SK-N-SH (cell line): ENCODE measurements around the gene METTL1. TPM values are rescaled to one million over a fixed set of nuclear protein-coding genes. Genes with fewer than 3 reads are reported as not detected.

Source experiments
- CTCF ChIA-PET: fragments of 300-600, 350-600 bp; formaldehyde crosslinking; extraction: SDS; loops from one replicate; lab custom pipeline; 2021; lab: Yijun Ruan, JAX
- POLR2A ChIA-PET: fragments of 350-600 bp; sonication (Branson Sonifier 250); formaldehyde crosslinking; extraction: SDS; loops from one replicate; lab custom pipeline; 2020; ENCODE audit warnings: antibody characterized with exemption, inconsistent platforms; lab: Yijun Ruan, JAX
- DNase-seq: peaks from one replicate; pipeline ENCODE4 v3.0.0; 2012
- H2AFZ ChIP-seq: fragments of 200-600 bp; sonication (generic); 2 replicates; pipeline ENCODE4 v1.8.1; 2016; ENCODE audit warnings: antibody characterized with exemption, mild to moderate bottlenecking, low read depth
- H3F3A ChIP-seq: fragments of 200-600 bp; sonication (generic); replicated peaks from 2 replicates; pipeline ENCODE3; 2016; ENCODE audit warnings: antibody characterized with exemption, mild to moderate bottlenecking; ENCODE audit not compliant: insufficient read depth
- H3K27ac ChIP-seq, 2 experiments: fragments of 200-500 bp in 1 of 2; fragments of 200-600 bp in 1 of 2; sonication (Bioruptor generic) in 1 of 2; sonication (generic), shearing (Covaris generic) in 1 of 2; 2 replicates each; pipeline versions ENCODE4 v1.5.1 to v1.6.1; 2014 to 2016; ENCODE audit warnings: low read depth in 2 of 2, inconsistent platforms in 1 of 2, low read length in 1 of 2, mild to moderate bottlenecking in 1 of 2, mixed read lengths in 1 of 2
- H3K27me3 ChIP-seq: fragments of 200-600 bp; sonication (generic), shearing (Covaris generic); 2 replicates; pipeline ENCODE4 v1.6.1; 2016; ENCODE audit warnings: mixed run types; ENCODE audit not compliant: insufficient read depth
- H3K36me3 ChIP-seq, 2 experiments: fragments of 200-500 bp in 1 of 2; fragments of 200-600 bp in 1 of 2; sonication (Bioruptor generic) in 1 of 2; sonication (generic) in 1 of 2; replicated peaks in 1 of 2; 2 replicates each; pipeline versions ENCODE3 to v1.5.1; 2014 to 2016; ENCODE audit warnings: low read length in 1 of 2, mild to moderate bottlenecking in 1 of 2; ENCODE audit not compliant: insufficient read depth in 2 of 2, control insufficient read depth in 1 of 2
- H3K4me1 ChIP-seq, 2 experiments: fragments of 200-500 bp in 1 of 2; fragments of 200-600 bp in 1 of 2; sonication (Bioruptor generic) in 1 of 2; sonication (generic), shearing (Covaris generic) in 1 of 2; 2 replicates each; pipeline versions ENCODE4 v1.5.1 to v1.6.1; 2014 to 2016; ENCODE audit warnings: low read depth in 1 of 2, low read length in 1 of 2, mixed run types in 1 of 2; ENCODE audit not compliant: insufficient read depth in 2 of 2, control insufficient read depth in 1 of 2
- H3K4me2 ChIP-seq: fragments of 200-600 bp; sonication (generic), shearing (Covaris generic); 2 replicates; pipeline ENCODE4 v1.6.1; 2017; ENCODE audit warnings: mixed run types
- H3K4me3 ChIP-seq, 2 experiments: fragments of 200-500 bp in 1 of 2; fragments of 200-600 bp in 1 of 2; sonication (Bioruptor generic) in 1 of 2; sonication (generic), shearing (Covaris generic) in 1 of 2; 2 replicates each; pipeline versions ENCODE4 v1.5.1 to v1.8.1; 2014 to 2016; ENCODE audit warnings: low read depth in 2 of 2, inconsistent platforms in 1 of 2, low read length in 1 of 2, mild to moderate bottlenecking in 1 of 2, mixed read lengths in 1 of 2, moderate library complexity in 1 of 2
- H3K79me2 ChIP-seq: fragments of 200-600 bp; sonication (generic); 2 replicates; pipeline ENCODE4 v1.8.1; 2017; ENCODE audit warnings: mild to moderate bottlenecking; ENCODE audit not compliant: insufficient read depth
- H3K9ac ChIP-seq: fragments of 200-600 bp; sonication (generic); 2 replicates; pipeline ENCODE4 v1.6.1; 2017; ENCODE audit warnings: mixed run types
- H3K9me2 ChIP-seq: fragments of 200-600 bp; sonication (generic); 2 replicates; pipeline ENCODE4 v1.6.1; 2017; ENCODE audit warnings: mixed run types
- H3K9me3 ChIP-seq: fragments of 200-600 bp; sonication (generic); 2 replicates; pipeline ENCODE4 v1.6.1; 2017; ENCODE audit warnings: mixed run types, mild to moderate bottlenecking, moderate library complexity
- H4K20me1 ChIP-seq: fragments of 200-600 bp; sonication (generic); 2 replicates; pipeline ENCODE4 v1.6.1; 2017; ENCODE audit warnings: mild to moderate bottlenecking, mixed run types; ENCODE audit not compliant: insufficient read depth
- EZH2phosphoT487 ChIP-seq: fragments of 200-600 bp; sonication (generic); IDR thresholded peaks from 2 replicates; pipeline ENCODE4 v1.6.1; 2017; ENCODE audit warnings: low read depth, mixed run types, mild to moderate bottlenecking, antibody characterized with exemption, moderate library complexity, borderline replicate concordance
- IRF3 ChIP-seq: fragments of 150-350 bp; IDR thresholded peaks from 2 replicates; pipeline ENCODE4 v1.6.1; 2016; ENCODE audit warnings: mild to moderate bottlenecking, low read depth, low read length
- MAX ChIP-seq: IDR thresholded peaks from 2 replicates; pipeline ENCODE4 v1.4.0; 2012; ENCODE audit warnings: low read depth
- MEF2A ChIP-seq: IDR thresholded peaks from 2 replicates; pipeline ENCODE4 v1.4.0; 2012; ENCODE audit warnings: low read depth, borderline replicate concordance
- RCOR1 ChIP-seq: fragments of 150-350 bp; IDR thresholded peaks from 2 replicates; pipeline ENCODE4 v1.6.1; 2017; ENCODE audit warnings: antibody characterized with exemption, low read length
- SIN3A ChIP-seq: IDR thresholded peaks from 2 replicates; pipeline ENCODE4 v1.6.1; 2012; ENCODE audit warnings: low read depth, mild to moderate bottlenecking, low read length, moderate library complexity, borderline replicate concordance
- SMC3 ChIP-seq: IDR thresholded peaks from 2 replicates; pipeline ENCODE4 v1.6.1; 2012; ENCODE audit warnings: low read depth, low read length, improper control_type of control experiment
- TEAD4 ChIP-seq: IDR thresholded peaks from 2 replicates; pipeline ENCODE4 v1.4.0; 2012; ENCODE audit warnings: mild to moderate bottlenecking, borderline replicate concordance; ENCODE audit not compliant: insufficient read depth
- USF1 ChIP-seq: IDR thresholded peaks from 2 replicates; pipeline ENCODE4 v1.4.0; 2012; ENCODE audit warnings: low read depth, borderline replicate concordance
- WGBS: methylation state at CpG from one replicate; pipeline ENCODE4 v1.1.6; 2017; ENCODE audit warnings: low lambda C conversion rate; 5-methylcytosine and 5-hydroxymethylcytosine counted together
- polyA plus RNA-seq, 3 experiments: library from polyadenylated mRNA; depleted of rRNA; stranded (reverse); fragments of >200 nt; gene quantifications; 2 replicates each; pipeline ENCODE4 v1.2.3, GENCODE V29; 2012

METTL1 gene
- polyA plus RNA-seq, 1 of the 3 experiments (the other 2 are of a cell fraction): 28.0 TPM

- TF ChIP-seq IRF3: no peak
- no peak for TF ChIP-seq TEAD4
- no peak for TF ChIP-seq MEF2A
- no peak for TF ChIP-seq SMC3
- no peak for TF ChIP-seq SIN3A
- TF ChIP-seq RCOR1: no peak
- TF ChIP-seq USF1: no peak
- TF ChIP-seq MAX: no peak
- H3K4me2 ChIP-seq: peak overlapping the region; percentile 97
- H2AFZ ChIP-seq: no peak overlapping the region
- no peak for DNase-seq
- H3K9ac ChIP-seq: no peak overlapping the region
- peak overlapping the region; percentile 55 to 79; a peak in 2 of 4 replicates for H3K4me3 ChIP-seq
- no peaks in the 10 kb centered on the region for H3K27me3 ChIP-seq
- no peaks in the 10 kb centered on the region for H3K9me3 ChIP-seq
- peaks cover 32% of the 10 kb centered on the region for H3K79me2 ChIP-seq
- H3K9me2 ChIP-seq: no peaks in the 10 kb centered on the region
- peaks cover 21 to 24% of the 10 kb centered on the region in 2 experiments for H3K36me3 ChIP-seq
- peaks cover 8 to 37% of the 10 kb centered on the region in 2 experiments for H3K4me1 ChIP-seq
- POLR2A ChIA-PET: interaction anchor here (1.1 kb wide), 1 partner anchor 19 kb away, joined by 4 read pairs; the partner anchor contains the start of gene EEF1AKMT3
- peak overlapping the region in 1 of 2 experiments; percentile 62; a peak in 1 of 4 replicates for H3K27ac ChIP-seq
- H3F3A ChIP-seq: peaks cover 15% of the 10 kb centered on the region
- H4K20me1 ChIP-seq: no peaks in the 10 kb centered on the region
- CTCF ChIA-PET: interaction anchor here (1.4 kb wide), 1 partner anchor 11 kb away, joined by 5 read pairs; no protein-coding TSS in a partner anchor
- WGBS: 54% methylated on average over 1 of the region's 1 CpG
Observed at GRCh38 chr12:57753756-57754337, 18.1 kb downstream of the METTL1 start.

- no peak for DNase-seq
- peak overlapping the region; percentile 90 for H2AFZ ChIP-seq
- no peaks in the 10 kb centered on the region for H3K9me3 ChIP-seq
- 18% methylated on average over 3 of the region's 5 CpGs for WGBS
- POLR2A ChIA-PET: interaction anchor here (1.0 to 1.1 kb wide), 2 partner anchors 26 to 1531 kb away, joined by 3 to 7 read pairs; partner anchors contain the start of gene RNF41
- no peaks in the 10 kb centered on the region for H3K27me3 ChIP-seq
- H4K20me1 ChIP-seq: no peaks in the 10 kb centered on the region
- peak overlapping the region; percentile 76 to 83 for H3K27ac ChIP-seq
- CTCF ChIA-PET: interaction anchor here (1.0 to 1.1 kb wide), 3 partner anchors 15 to 30 kb away, joined by 4 to 6 read pairs (median 5); partner anchors contain the start of gene TSFM
- peaks cover 25% of the 10 kb centered on the region for H3F3A ChIP-seq
- peak overlapping the region; percentile 27 to 51 for H3K4me3 ChIP-seq
- no peaks in the 10 kb centered on the region for H3K9me2 ChIP-seq
- no peak for TF ChIP-seq EZH2phosphoT487
- peaks cover 15 to 34% of the 10 kb centered on the region in 2 experiments for H3K36me3 ChIP-seq
- peaks cover 38% of the 10 kb centered on the region for H3K79me2 ChIP-seq
- peak overlapping the region; percentile 32 for H3K9ac ChIP-seq
- peak overlapping the region; percentile 68 for H3K4me2 ChIP-seq
- peaks cover 8 to 37% of the 10 kb centered on the region in 2 experiments for H3K4me1 ChIP-seq
Observed at GRCh38 chr12:57752668-57753000, 19.3 kb downstream of the METTL1 start.
